Embryonic facial prominence (tissue), 1 donor: Measurements from ENCODE around the gene UBE2O.

ENCODE experiments used
- DNase-seq: peaks from one replicate; pipeline ENCODE4 v3.0.0-alpha.2; 2016; ENCODE audit errors: extremely low spot score

Gene UBE2O

DNA sequence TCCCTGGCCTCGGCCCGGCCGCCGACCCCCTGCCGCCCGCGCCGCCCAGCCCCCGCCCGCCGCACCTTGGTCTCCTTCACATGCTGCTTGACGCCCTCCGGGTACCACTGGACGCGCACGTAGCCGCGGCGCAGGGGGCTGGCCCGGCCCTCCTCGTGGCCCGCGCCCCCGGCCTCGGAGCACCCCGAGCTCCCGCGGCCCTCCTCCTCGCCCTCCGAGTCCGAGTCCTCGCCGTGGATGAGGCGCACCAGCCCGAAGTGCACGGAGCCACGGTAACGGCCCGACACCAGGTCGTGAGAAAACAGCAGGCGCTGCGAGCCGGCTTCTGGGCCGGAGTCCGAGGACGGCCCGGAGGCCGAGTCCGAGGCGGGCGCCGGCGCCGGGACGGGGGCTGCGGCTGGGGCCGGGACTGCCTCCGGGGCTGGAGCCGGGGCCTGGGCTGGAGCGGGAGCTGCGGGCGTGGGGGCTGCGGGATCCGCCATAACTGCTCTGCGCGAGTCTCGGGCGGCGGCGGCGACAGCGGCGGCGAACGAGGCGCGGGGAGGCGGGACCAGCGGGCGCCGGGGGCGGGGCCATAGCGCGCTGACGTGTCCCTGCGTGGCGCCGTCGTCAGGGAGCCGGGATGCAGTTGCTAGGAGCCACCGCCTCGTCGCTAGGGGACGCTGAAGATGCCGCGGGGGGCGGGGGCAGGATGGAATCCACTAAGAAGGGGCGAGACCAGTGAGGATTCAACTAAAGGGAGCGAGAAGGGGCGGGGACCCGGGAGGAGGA, at the start of gene UBE2O:
Gene UBE2O (minus strand): TSS at position 493 of the 771 bp plus-strand sequence. CDS start 11 bp downstream, at position 482.
- DNase-seq: peak; percentile 72

DNA sequence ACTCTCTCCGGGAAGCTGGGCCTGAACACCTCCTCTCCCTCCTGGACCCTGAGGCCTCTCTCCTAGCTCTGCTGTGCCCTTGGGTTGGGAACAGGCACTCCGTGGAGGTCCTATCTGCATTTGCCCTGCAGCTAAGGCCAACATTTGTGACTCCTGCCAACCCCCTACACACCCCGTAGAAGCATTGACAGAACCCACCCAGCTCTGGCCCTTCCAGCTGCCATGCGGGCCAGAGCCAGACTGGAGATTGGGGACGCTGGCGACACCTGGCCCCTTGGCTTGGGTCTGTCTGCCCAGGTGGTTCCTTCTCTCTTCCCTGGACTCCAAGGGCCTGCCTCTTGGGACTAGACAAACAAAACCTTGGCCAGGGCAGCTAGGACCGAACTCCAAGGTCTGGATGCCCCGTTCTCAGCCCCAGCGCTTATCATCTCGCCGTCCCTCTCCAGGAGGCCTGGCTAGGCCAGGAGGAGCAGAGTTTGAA, 48.9 kb upstream of the UBE2O start:
- no peak for DNase-seq

DNA sequence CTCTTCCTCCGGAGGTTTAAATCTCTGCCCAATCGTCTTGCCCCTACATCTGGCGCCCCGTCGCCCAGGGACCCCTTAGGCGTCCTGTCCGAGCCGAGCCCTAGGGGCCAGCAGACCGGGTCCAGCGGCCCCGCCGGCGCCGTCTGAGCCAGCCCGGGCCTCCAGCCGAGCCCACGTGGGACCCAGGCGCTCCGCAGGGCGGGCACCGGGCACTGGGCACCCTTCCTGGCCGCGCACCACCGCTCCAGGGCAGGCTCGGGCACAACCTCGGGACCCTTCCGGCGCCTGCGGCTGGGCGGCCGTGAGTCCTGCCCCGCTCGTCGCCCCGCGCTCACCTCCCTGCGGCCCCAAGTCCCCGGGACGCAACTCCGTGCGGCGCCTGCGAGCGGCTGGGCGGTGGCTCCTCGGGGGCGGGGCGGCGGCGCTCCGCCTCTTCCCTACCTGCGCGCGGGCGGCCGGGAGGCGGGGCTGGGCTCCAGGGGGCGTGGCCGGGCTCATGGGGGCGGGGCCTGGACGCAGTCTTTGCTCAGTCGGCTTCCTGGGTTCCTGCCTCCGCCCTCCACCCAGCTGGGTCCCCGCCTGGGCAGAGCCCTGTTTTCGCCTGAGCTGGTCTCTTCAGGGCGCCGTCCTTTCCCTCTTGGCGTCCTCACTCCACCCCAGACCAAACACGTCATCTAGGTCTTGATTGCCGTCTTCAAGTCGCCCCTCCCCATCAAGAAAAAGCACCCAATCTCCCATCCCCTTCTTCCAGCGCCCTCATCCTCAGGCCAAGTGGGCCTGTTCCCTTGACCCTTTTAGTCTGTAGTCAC, 48.3 kb upstream of the UBE2O start, which contains the start of gene RHBDF2:
Gene RHBDF2 (minus strand): TSS at position 406 of the 809 bp plus-strand sequence. CDS start 19,899 bp downstream, outside the sequence.
- DNase-seq: no peak

DNA sequence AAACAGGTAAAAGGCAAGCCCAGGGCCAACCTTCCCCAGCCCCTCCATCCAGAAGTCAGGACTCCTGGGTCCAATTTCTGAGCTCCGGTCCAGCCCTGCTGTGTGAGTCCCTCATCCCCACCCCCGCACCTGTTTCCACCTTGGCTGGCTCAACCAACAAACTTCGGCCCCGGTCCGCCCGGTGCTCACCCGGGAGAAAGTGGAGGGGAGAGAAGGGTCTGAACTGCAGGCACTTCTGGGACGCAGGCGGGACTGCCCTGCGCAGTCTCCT, 47.7 kb upstream of the UBE2O start:
- DNase-seq: no peak

DNA sequence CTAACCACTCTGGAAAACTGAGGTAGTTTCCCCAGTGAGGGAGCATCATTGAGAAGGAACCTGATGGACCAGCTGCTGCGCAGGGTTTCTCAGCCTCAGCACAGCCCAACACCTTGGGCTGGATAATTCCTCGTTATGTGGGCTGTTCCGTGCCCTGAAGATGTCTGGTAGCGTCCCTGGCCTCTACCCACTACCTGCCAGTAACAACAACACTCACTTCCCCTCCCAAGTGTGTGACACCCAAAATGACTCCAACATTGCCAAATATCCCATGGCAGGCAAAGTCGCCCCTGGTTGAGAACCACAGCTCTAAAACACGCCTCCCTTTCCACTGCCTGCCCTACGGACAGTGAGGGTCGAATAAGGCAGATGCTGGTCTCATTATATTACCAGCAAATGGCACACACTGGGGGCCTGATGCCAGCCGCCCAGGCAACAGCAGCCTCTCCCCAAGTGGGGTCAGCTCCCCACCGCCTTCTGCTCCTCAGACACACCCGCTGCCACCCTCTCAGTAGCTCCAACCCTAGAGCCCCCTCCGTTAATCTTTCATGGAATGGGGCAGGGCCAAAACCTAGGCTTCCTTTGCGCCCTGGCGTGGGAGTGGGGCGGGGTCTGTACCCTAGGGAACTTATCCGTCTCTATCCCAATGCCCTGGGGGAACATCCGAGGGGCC, 47.3 kb upstream of the UBE2O start:
- no peak for DNase-seq

DNA sequence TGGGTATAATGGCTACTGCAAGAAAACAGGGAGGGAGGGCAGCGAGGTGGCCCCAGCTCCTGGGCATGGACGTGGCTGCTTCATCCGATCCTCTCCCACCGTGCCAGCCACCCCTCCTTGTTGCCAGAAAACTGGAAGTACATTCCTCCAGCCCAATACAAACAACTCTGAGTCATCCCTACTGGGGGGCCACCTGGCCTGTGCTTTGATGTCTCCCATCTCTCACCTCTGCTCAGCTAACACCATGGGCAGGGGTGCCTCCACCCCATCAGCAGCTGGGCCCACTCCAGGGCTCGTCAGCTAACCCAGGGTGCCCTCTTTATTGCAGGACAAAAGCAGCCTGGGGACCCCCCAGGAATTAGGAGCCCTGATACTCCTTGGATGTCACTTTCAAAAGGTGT, 46.3 kb upstream of the UBE2O start:
- no peak for DNase-seq

DNA sequence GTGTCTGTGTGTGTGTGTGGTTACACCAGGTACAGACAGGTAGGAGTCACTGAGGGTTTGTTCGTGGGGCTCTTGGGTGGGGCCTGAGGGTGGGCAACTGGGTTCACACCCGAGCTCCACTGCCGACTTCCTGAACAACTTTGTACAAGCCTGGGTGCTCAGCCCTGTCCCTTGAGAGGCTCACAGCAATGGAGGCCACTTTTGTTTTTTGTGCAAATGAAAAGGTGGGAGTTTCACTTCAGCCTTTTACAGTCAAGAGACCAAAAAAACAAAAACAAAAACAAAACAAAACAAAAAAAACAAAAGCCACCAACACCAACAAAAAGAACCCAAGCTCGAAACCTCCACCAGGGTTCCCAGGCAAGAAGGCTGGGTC, 45.9 kb upstream of the UBE2O start:
- no peak for DNase-seq

DNA sequence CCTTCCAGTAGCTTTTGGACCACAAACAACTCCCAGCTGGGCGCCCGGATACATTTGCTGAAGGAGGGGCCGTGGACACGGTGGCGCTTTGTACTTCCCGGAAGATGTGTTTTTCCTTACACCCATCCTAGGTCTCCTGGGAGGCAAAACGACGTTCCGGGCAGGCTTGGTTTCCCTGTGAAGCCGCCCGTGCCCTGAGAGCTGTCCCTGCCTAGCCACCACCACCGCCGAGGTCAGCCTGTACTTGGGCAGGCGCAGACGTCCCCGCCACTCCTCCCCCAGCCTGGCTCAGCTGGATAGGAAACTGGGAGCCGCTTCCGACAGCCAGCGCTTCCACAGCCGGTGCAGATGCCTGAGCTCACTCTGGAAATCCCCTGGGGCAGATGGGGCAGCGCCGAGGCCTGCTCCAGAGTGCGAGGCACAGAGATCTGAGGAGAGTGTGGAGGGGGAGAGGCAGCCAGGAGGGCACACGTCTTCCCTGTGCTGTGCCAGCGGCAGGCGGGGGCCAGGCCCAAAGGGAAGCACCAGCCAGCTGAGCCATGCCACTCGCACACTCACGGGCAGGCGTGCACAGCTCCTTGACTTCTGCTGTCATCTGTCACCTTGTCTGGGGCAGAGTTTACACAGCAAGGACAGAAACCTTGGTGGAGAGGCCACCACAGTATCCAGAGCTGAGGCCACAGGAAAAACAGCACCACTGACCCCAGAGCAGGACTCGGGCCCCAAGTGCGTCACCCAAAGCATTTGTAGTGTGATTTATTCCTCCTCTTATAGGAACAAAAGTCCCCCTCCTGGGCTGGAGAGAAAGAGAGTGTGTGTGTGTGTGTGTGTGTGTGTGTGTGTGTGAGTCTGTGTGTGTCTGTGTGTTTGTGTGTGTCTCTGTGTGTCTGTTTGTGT, 45.3 kb upstream of the UBE2O start:
- DNase-seq: no peak

DNA sequence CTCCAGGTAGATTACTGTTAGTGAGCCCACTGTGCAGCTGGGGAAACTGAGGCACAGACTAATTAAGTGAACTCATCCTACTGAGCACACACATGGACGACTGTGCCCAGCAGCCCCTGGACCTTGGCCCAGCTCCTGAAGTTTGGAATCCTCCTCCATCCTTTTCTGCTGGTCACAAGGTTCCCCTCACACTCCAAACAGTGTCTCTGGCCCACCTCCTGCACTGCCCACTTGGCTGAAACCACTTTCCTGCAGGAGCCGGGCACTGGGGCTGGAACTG, 44.7 kb upstream of the UBE2O start:
- DNase-seq: no peak

DNA sequence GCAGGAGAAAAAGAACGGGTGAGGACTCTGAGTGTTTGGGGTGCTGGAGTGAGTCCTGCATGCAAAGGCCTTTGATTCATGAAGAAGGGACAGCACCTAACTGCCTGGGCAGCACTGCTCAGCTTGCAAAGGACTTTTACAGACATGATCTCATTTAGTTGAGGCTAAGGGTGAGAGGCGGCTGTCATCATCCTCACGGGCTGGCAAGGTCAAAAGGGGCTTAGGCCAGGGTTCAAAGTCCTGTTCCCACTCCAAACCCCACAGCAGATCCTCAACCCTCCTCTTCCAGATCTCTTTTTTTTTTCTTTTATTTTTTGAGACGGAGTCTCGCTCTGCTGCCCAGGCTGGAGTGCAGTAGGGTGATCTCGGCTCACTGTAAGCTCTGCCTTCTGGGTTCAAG, 43.5 kb upstream of the UBE2O start:
- DNase-seq: no peak

DNA sequence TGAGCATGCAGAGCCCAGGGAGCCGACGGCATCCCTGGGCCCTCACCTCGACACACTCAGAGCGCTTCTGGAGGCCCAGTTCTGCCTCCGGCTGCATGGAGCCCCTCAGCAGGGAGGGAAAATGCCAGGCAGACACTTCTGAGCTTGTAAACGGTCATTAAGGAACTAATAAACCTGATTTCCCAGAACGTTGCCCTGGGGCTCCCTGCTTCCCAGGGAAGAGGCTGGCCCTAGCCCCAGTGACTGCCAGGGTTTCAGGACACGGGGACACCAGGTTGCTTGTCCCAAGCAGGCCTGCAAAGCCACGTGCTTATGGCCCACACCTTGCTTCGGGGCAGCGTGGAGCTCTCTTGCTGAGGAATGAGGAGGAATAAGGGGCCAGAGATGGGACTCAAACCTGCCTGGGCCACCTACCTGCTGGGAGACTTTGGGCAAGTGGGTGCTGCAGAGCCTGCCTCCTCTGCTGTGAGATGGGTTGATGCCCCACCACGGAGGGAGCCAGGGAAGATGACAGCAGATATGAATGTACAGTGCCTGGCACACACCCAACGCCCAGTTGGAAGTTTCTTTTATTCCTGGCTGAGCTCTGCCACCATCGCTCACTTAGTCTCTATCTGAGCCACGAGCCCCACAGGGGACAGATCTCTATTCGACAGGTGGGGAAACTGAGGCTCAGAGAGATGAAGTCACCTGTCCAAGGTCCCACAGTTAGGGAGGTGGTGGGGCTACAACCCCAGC, 42.9 kb upstream of the UBE2O start:
- DNase-seq: no peak

DNA sequence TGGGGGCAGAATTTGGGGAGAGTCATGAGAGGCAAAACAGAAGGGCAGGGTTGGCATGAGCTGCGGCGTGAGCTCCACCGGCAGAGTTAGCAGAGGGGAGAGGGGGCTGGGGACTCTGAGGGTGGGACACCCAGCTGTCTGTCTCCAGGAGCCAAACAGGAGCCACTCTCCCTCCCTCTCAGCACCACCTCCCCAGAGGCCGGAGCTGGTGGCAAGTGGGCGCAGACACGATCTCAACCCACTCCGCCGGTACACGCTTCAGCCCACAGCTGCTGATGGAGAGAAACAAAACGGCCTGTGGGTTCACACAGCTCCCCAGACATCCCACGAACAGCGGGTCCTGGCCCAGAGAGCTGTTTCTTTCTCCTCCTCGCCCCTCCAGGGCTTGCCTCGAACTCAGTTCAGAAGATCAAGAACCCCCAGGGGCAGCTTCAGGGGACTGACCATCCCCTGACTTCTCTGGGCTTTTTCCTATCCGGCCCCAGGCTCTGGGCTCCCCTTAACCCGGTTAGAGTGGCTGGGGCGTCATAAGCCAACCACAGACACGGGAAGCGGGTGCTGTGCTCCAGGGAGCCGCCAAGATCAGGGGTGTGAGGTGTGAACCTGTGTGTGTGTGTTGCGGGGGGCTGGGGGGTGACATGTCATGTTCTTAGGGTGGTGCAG, 40.7 kb upstream of the UBE2O start:
- DNase-seq: no peak

DNA sequence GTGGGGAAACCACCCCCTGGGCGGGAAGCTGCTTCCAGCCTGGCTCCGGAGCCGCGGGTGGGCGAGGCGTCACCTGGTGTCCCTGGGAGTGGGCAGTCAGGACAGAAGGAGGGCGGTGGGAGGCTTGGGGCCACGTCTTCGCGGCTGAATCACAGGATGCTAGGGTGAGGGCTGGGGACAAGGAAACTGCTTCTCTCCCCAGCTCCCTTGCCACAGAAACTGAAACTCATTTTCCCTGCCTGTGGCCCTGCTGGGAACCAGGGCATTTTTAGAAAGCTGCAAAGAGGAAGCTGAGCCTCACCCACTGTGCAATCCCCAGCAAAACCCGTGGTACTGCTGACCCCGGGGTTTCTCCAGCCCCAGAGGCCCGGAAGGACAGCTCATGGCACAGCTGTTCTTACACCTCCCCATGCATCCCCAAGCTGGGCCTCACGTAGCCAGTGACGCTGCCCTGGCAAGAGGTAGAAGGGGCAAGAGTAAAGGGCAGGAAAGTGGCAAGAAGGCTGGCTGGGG, 40.1 kb upstream of the UBE2O start:
- DNase-seq: no peak

DNA sequence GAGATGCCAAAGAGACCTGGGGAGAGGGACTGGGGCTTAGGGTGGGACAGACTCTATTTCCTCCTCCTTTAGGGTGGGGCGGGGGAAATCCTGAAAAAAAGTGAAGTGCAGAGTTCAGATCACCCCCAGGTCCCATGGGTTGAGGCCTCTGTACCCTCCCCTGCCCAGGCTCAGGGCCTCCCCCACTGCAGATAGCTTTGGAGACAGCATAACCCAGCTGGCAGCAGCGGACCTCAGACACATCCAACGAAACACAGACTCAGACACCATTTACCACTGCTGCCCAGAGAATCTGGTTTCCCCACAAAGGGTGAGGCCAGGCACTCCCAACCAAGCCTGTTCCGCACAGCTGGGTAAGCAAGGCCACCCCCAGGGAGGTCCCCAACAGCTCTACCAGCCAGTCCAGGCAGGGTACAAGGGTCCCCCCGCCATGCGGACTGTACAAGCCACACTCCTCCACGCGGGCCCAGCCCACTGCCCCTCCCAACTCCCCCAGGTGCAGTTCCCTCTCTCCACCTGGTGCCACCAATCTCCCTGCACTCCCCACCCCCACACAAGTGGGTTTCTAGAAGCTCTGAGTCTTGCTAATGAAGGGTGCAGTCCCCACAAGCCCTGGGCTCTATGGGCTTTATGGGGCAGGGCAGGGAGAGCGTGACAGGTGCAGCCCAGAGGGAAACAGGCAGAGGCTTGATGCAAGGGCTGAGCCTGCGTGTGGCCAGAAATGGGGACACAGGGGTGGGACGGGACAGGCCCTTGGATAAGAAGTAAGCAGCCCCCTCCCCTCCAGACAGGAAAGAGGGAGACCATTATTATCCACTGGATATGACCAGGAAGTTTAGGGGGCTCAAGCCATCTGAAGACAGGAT, 39.4 kb upstream of the UBE2O start:
- DNase-seq: no peak

DNA sequence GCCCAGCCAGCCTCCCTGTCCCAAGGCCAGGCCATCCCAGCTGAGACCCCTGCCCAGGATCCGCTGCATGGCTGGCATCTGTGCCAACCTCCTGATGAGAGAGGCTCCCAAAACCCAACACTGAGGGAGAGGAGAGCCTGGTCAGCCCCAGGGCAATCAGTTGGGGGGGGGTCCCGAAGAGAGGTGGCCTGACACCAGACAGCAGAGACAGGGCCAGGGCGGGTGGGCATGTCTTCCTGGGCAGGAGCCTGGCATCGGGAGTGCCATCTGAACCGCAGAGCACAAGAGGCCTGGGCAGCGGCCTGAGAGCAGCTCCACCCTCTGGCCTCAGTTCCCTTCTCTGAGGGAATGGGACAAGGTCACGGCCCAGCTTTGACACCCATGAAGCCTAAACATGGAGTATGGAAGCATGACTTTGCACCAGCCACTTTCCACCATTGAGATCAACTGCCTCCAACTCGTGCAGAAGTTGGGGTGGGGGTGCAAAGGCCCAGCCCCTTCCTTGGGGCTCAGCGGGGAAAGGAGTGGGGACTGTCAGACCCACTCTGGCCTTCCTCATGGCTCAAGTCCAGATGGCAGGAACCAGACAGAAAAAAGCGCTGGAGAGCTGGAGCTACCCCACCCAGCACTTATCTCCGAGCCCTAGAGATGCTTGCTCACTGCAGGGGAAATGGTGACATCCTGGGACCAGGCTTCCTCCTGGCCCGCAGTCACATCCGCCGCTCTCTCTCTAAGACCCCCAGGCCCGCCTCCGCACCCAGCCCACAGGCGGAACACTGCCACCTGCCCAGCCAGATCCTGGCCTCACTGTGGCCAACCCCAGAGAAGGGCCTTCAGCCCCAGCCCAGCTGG, 38.5 kb upstream of the UBE2O start:
- no peak for DNase-seq

DNA sequence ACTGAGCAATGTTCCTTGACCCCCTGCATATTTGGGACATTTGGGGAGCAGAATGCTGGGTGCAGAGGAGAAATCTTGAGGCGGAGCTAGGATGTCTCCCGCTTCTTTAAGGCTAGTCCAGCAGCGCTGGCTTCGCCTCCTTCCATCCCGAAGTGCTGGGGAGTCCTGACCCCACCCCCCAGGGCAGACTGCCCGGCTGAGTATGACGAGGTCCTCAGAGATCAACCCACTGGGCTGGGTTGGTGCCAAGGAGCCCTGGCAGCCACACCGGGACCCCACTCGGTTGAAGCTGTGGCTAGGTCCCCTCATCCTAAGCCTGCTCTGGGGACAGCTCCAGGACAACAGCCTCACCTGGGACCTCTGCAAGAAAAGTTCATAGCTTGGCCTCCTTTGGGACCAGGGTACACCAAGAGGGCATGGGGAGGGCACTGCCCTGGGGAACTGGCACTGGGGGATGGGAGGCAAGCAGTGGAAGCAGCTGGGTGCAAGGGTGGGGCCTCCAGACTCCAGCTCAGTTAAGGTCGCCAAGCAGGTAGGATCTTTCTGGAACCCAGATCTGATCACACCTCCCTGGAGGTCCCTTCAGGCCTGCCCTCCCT, 37.3 kb upstream of the UBE2O start:
- no peak for DNase-seq

DNA sequence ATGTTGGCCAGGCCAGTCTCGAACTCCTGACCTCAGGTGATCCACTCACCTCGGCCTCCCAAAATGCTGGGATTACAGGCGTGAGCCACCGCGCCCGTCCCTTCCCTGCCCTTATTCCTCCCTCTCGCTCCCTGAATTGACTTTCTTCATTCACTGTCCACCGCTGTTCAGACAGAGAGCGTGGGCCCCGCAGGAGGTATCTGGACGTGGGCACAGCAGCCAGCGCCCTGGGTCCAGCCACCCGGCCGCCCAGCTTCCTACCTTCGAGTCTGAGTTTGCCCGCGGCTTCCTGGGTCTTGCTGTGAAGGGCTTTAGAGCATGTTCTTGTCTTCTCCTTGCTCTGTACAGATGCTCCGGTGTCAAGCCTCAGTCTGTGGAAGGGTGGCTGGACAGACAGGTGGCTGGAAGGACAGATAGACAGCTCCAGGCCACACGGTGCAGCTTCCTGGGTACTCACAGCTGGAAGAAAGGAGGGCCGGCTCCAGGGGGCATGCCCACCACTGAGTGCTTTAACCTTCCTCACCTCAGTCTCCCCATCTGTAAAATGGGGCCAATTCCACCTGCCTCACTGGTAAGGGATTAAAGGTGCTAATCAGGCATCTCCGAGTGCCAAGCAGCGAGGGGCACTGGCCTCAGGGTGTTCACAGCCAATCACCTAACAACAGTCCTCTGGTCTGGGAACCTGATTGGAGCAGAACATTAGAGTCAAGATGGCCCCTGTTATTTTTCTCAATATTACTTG, 34.7 kb upstream of the UBE2O start:
- no peak for DNase-seq
